ENCODE measurements around the gene TRABD2B. TPM values are rescaled to one million over a fixed set of nuclear protein-coding genes. Genes with fewer than 3 reads are reported as not detected.

Gene TRABD2B
- polyA plus RNA-seq, 1 of the 3 experiments (the other 2 are of a cell fraction) = 0.03 TPM

- POLR2A ChIA-PET = no interaction called here
- no peak for TF ChIP-seq FOXJ3 (CRISPR knock-in tag; IDR thresholded peaks at IDR 0.05)
- CTCF ChIA-PET = interaction anchor here (1.2 to 1.5 kb wide), 2 partner anchors 9 kb away, joined by 3 to 5 read pairs; no protein-coding TSS in a partner anchor
- no peaks in the 10 kb centered on the region for H4K20me1 ChIP-seq (ENCODE audit: insufficient read depth)
- no peak overlapping the region for H3K4me3 ChIP-seq (ENCODE audit: low read depth in 2 of 2, low read length in 1 of 2)
- H3K4me1 ChIP-seq (ENCODE audit: control insufficient read depth in 1 of 2, insufficient read depth in 2 of 2, low read depth in 1 of 2, low read length in 1 of 2) = no peaks in the 10 kb centered on the region
- H2AFZ ChIP-seq (ENCODE audit: low read depth) = no peak overlapping the region
- H3K9me2 ChIP-seq = no peaks in the 10 kb centered on the region
- no peaks in the 10 kb centered on the region for H3K27me3 ChIP-seq (ENCODE audit: insufficient read depth)
- no peak overlapping the region for H3K4me2 ChIP-seq
- H3K9me3 ChIP-seq = no peaks in the 10 kb centered on the region
- 59% methylated on average over 3 of the region's 3 CpGs for WGBS (ENCODE audit: low lambda C conversion rate)
- no peak overlapping the region for H3K27ac ChIP-seq (ENCODE audit: low read depth in 2 of 2, low read length in 1 of 2)
- H3K36me3 ChIP-seq (replicated peaks in 1 of 2; ENCODE audit: control insufficient read depth in 1 of 2, insufficient read depth in 2 of 2, low read length in 1 of 2) = no peaks in the 10 kb centered on the region
- H3F3A ChIP-seq (replicated peaks; ENCODE audit: insufficient read depth) = no peaks in the 10 kb centered on the region
- no peak overlapping the region for H3K9ac ChIP-seq
- H3K79me2 ChIP-seq (ENCODE audit: insufficient read depth) = no peaks in the 10 kb centered on the region
- DNase-seq = no peak
Measured at GRCh38 chr1:47979724-47980123, 17.5 kb downstream of the TRABD2B start.

GRCh38 chr1:47978486-47978885 is 18.7 kb downstream of the TRABD2B start:
- Histone ChIP-seq H3K4me2 (no peak overlapping the region), H3K27me3 (ENCODE audit: insufficient read depth) (no peaks in the 10 kb centered on the region), H3K9me3 (no peaks in the 10 kb centered on the region), H4K20me1 (ENCODE audit: insufficient read depth) (no peaks in the 10 kb centered on the region), H3F3A (replicated peaks; ENCODE audit: insufficient read depth) (no peaks in the 10 kb centered on the region), H3K9me2 (no peaks in the 10 kb centered on the region), H3K27ac (ENCODE audit: low read depth in 2 of 2, low read length in 1 of 2) (no peak overlapping the region), H3K79me2 (ENCODE audit: insufficient read depth) (no peaks in the 10 kb centered on the region), H3K9ac (no peak overlapping the region), H3K36me3 (replicated peaks in 1 of 2; ENCODE audit: control insufficient read depth in 1 of 2, insufficient read depth in 2 of 2, low read length in 1 of 2) (no peaks in the 10 kb centered on the region), H2AFZ (ENCODE audit: low read depth) (no peak overlapping the region), H3K4me3 (ENCODE audit: low read depth in 2 of 2, low read length in 1 of 2) (no peak overlapping the region), H3K4me1 (ENCODE audit: control insufficient read depth in 1 of 2, insufficient read depth in 2 of 2, low read depth in 1 of 2, low read length in 1 of 2) (no peaks in the 10 kb centered on the region)
- WGBS (ENCODE audit: low lambda C conversion rate) = 60% methylated on average over 12 of the region's 12 CpGs
- ChIA-PET POLR2A (no interaction called here), CTCF (interaction anchor here (1.8 to 1.9 kb wide), 2 partner anchors 19 to 83 kb away, joined by 7 to 9 read pairs; partner anchors contain the start of gene TRABD2B)
- TF ChIP-seq REST (IDR thresholded peaks at IDR 0.05; ENCODE audit: low read depth, low read length) (no peak), SIN3A (IDR thresholded peaks at IDR 0.05; ENCODE audit: borderline replicate concordance, low read depth, low read length) (no peak), CHD2 (IDR thresholded peaks at IDR 0.05; ENCODE audit: low read length, partially characterized antibody) (no peak), USF2 (IDR thresholded peaks at IDR 0.05; ENCODE audit: borderline replicate concordance, low read depth, low read length) (no peak), GABPA (IDR thresholded peaks at IDR 0.05; ENCODE audit: low read depth) (no peak), RAD21 (IDR thresholded peaks at IDR 0.05; ENCODE audit: low read length) (no peak), PBX3 (IDR thresholded peaks at IDR 0.05) (no peak), SMC3 (IDR thresholded peaks at IDR 0.05; ENCODE audit: low read depth, low read length) (no peak), USF1 (IDR thresholded peaks at IDR 0.05; ENCODE audit: borderline replicate concordance, low read depth) (no peak), GATA2 (CRISPR knock-in tag; IDR thresholded peaks at IDR 0.05) (no peak), ELF1 (IDR thresholded peaks at IDR 0.05) (no peak), MAX (IDR thresholded peaks at IDR 0.05; ENCODE audit: low read depth) (no peak), MXI1 (IDR thresholded peaks at IDR 0.05; ENCODE audit: low read depth, low read length) (no peak), FOXJ3 (CRISPR knock-in tag; IDR thresholded peaks at IDR 0.05) (no peak), EP300 (IDR thresholded peaks at IDR 0.05; ENCODE audit: borderline replicate concordance in 1 of 2, low read depth in 1 of 2, low read length in 1 of 2) (no peak), ZBTB33 (IDR thresholded peaks at IDR 0.05; ENCODE audit: borderline replicate concordance, low read depth) (no peak), TCF12 (IDR thresholded peaks at IDR 0.05) (no peak), FOSL2 (IDR thresholded peaks at IDR 0.05; ENCODE audit: borderline replicate concordance, low read depth) (no peak), RXRA (IDR thresholded peaks at IDR 0.05; ENCODE audit: borderline replicate concordance, low read depth) (no peak), POLR2AphosphoS5 (IDR thresholded peaks at IDR 0.05; ENCODE audit: low read depth, low read length) (no peak)
- no peak for DNase-seq

Measured in SK-N-SH (cell line).